ENCODE data around the gene CLIC3. TPM values are rescaled to one million over a fixed set of nuclear protein-coding genes. Genes with fewer than 3 reads are reported as not detected.

Gene CLIC3
- polyA plus RNA-seq, 2 of the 4 experiments (the other 2 are of a cell fraction) = 0.61 to 6.4 TPM

DNA sequence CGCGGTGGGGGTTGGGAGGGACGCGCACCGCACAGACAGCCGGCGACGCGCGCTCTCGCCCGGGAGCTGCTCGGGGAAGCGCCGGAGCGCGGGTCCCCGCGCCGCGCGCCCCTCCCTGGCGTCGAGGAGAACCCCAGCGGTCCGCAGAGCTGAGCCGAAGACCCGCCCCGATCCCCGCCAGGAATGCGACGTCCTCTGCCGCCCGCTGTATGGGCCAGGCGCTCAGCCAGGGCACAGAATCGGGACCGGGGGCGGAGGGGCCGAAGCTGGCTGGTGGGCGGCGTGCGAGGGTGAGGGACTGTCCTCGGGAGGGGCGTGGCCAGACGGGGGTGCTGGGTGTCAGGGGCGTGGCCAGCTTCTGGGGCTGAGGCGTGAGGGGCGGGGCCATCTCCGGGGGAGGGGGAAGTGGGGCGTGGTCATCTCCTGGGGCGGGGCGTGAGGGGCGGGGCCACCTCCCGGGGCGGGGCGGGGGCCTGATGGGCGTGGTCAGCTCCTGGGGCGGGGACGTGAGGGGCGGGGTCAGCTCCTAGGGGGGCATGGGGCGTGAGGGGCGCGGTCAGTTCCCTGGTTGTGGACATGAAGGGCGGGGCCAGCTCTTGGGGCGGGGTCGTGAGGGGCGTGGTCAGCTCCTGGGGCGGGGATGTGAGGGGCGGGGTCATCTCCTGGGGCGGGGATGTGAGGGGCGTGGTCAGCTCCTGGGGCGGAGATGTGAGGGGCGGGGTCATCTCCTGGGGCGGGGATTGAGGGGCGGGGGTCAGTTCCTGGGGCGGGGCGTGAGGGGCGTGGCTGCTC is 18.1 kb downstream of the CLIC3 start:
- ChIA-PET CTCF (interaction anchor here (0.8 to 1.9 kb wide), 7 partner anchors 11 to 71 kb away, joined by 3 to 6 read pairs (median 3); partner anchors contain the start of gene PAXX), POLR2A (interaction anchor here (0.6 to 1.5 kb wide), 5 partner anchors 14 to 92 kb away, joined by 3 to 20 read pairs (median 3); partner anchors contain the start of genes PAXX and TRAF2)
- H3K4me1 ChIP-seq = peaks cover 14% of the 10 kb centered on the region
- TF ChIP-seq HOXB13 (CRISPR knock-in tag; IDR thresholded peaks at IDR 0.05; ENCODE audit: low read depth) = no peak
- no peak for TF ChIP-seq CBX2 (IDR thresholded peaks at IDR 0.05; ENCODE audit: borderline replicate concordance, low read depth)
- TF ChIP-seq ZNF302 (CRISPR knock-in tag; IDR thresholded peaks at IDR 0.05) = no peak
- TF ChIP-seq NR3C1 (IDR thresholded peaks at IDR 0.05) = no peak
- no peak for TF ChIP-seq RFX5 (IDR thresholded peaks at IDR 0.05)
- TF ChIP-seq CHD4 (IDR thresholded peaks at IDR 0.05; ENCODE audit: borderline replicate concordance) = no peak
- TF ChIP-seq POLR2A (IDR thresholded peaks at IDR 0.05; ENCODE audit: low read length) = no peak
- TF ChIP-seq, protein P1, sequence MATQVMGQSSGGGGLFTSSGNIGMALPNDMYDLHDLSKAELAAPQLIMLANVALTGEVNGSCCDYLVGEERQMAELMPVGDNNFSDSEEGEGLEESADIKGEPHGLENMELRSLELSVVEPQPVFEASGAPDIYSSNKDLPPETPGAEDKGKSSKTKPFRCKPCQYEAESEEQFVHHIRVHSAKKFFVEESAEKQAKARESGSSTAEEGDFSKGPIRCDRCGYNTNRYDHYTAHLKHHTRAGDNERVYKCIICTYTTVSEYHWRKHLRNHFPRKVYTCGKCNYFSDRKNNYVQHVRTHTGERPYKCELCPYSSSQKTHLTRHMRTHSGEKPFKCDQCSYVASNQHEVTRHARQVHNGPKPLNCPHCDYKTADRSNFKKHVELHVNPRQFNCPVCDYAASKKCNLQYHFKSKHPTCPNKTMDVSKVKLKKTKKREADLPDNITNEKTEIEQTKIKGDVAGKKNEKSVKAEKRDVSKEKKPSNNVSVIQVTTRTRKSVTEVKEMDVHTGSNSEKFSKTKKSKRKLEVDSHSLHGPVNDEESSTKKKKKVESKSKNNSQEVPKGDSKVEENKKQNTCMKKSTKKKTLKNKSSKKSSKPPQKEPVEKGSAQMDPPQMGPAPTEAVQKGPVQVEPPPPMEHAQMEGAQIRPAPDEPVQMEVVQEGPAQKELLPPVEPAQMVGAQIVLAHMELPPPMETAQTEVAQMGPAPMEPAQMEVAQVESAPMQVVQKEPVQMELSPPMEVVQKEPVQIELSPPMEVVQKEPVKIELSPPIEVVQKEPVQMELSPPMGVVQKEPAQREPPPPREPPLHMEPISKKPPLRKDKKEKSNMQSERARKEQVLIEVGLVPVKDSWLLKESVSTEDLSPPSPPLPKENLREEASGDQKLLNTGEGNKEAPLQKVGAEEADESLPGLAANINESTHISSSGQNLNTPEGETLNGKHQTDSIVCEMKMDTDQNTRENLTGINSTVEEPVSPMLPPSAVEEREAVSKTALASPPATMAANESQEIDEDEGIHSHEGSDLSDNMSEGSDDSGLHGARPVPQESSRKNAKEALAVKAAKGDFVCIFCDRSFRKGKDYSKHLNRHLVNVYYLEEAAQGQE (IDR thresholded peaks at IDR 0.05) = no peak
- no peak for TF ChIP-seq FOXS1 (CRISPR knock-in tag; IDR thresholded peaks at IDR 0.05)
- TF ChIP-seq EP300 (IDR thresholded peaks at IDR 0.05) = no peak
- TF ChIP-seq ESRRA (IDR thresholded peaks at IDR 0.05; ENCODE audit: borderline replicate concordance, low read length) = no peak
- no peak for TF ChIP-seq EHF (CRISPR knock-in tag; IDR thresholded peaks at IDR 0.05)
- WGBS (ENCODE audit: missing lambda C conversion rate) = no CpG with 5 or more reads among the region's 78 CpGs
- ATAC-seq (peak; percentile 4 to 56), FAIRE-seq (no peak), DNase-seq (ENCODE audit: low read depth in 1 of 2, low spot score in 1 of 2) (peak; percentile 89 to 95)
- peak overlapping the region; percentile 52 to 94 for H3K27ac ChIP-seq
- peak overlapping the region; percentile 81 for H3K4me2 ChIP-seq
- no peaks in the 10 kb centered on the region for H3K9me3 ChIP-seq
- peak overlapping the region; percentile 45 for H3K4me3 ChIP-seq

- no peak for ATAC-seq
- Histone ChIP-seq H3K9me3 (no peaks in the 10 kb centered on the region), H3K4me3 (peak overlapping the region; percentile 45), H3K4me2 (peak overlapping the region; percentile 81), H3K27ac (peak overlapping the region; percentile 52 to 94), H3K4me1 (peaks cover 14% of the 10 kb centered on the region)
- ChIA-PET CTCF (interaction anchor here (0.8 to 1.9 kb wide), 5 partner anchors 15 to 57 kb away, joined by 3 to 6 read pairs (median 3); partner anchors contain the start of gene PAXX), POLR2A (interaction anchor here (0.6 to 1.5 kb wide), 5 partner anchors 14 to 92 kb away, joined by 3 to 20 read pairs (median 3); partner anchors contain the start of genes PAXX and TRAF2)
- no peak for FAIRE-seq
- WGBS (ENCODE audit: missing lambda C conversion rate) = 82% methylated on average over 2 of the region's 33 CpGs
- TF ChIP-seq RARB (CRISPR knock-in tag; IDR thresholded peaks at IDR 0.05) (no peak), EHMT2 (IDR thresholded peaks at IDR 0.05; ENCODE audit: low read depth) (no peak)
- no peak for DNase-seq (ENCODE audit: low read depth in 1 of 2, low spot score in 1 of 2)
Measured at GRCh38 chr9:136977649-136978072, 18.7 kb downstream of the CLIC3 start.

- peaks cover 14% of the 10 kb centered on the region for H3K4me1 ChIP-seq
- CTCF ChIA-PET = interaction anchor here (7.8 kb wide), 1 partner anchor 31 kb away, joined by 64 read pairs; the partner anchor contains the start of genes C8G and FBXW5
- peak within 1 kb of the TSS; percentile 45 for H3K4me3 ChIP-seq
- POLR2A ChIA-PET = no interaction called here
- ATAC-seq = no peak
- 85% methylated on average over 10 of the region's 10 CpGs for WGBS (ENCODE audit: missing lambda C conversion rate)
- TF ChIP-seq HDAC2 (IDR thresholded peaks at IDR 0.05) (no peak), TFCP2L1 (CRISPR knock-in tag; IDR thresholded peaks at IDR 0.05) (no peak), KDM1A (IDR thresholded peaks at IDR 0.05; ENCODE audit: low read depth) (no peak), MAZ (IDR thresholded peaks at IDR 0.05; ENCODE audit: borderline replicate concordance, low read depth, low read length) (no peak), EP300 (IDR thresholded peaks at IDR 0.05) (no peak), HES2 (IDR thresholded peaks at IDR 0.05) (no peak), HOXB5 (CRISPR knock-in tag; IDR thresholded peaks at IDR 0.05) (no peak), POLR2A (IDR thresholded peaks at IDR 0.05; ENCODE audit: low read length) (no peak), FOXS1 (CRISPR knock-in tag; IDR thresholded peaks at IDR 0.05) (no peak), MYC (IDR thresholded peaks at IDR 0.05; ENCODE audit: borderline replicate concordance, low read length) (no peak), POLR2AphosphoS2 (conservative IDR thresholded peaks at IDR 0.05; ENCODE audit: low read length) (no peak)
- DNase-seq (ENCODE audit: low read depth in 1 of 2, low spot score in 1 of 2) = no peak
- peak within 1 kb of the TSS; percentile 52 to 94 for H3K27ac ChIP-seq
- no peak for FAIRE-seq
- no peaks in the 10 kb centered on the region for H3K9me3 ChIP-seq
- H3K4me2 ChIP-seq = peak within 1 kb of the TSS; percentile 81
Measured at GRCh38 chr9:136977223-136977622, 19.1 kb downstream of the CLIC3 start, which contains the start of gene PTGDS. TSS of gene PTGDS (plus strand) at chr9:136977504. CDS start at chr9:136977579, 75 bp downstream.
